Hypothalamus (tissue), 51 donors: Measurements from ENCODE around the gene SH3BGRL3.
"Not testable (repeated sequence)": the region's sequence is repeated elsewhere in the genome, so short reads cannot be mapped to it uniquely, and the experiment has no call there.

ENCODE experiments used
- DNase-seq, 51 donors: peaks; one replicate each; lab custom pipeline; 2025; lab: John Stamatoyannopoulos, UW

SH3BGRL3 gene

GRCh38 chr1:26279456-26280332, at the start of gene SH3BGRL3:
TSS of gene SH3BGRL3 (plus strand) at chr1:26280086. CDS start at chr1:26280156, 70 bp downstream.
- DNase-seq = peak in 49 of 51 donors; percentile 18 to 90 (median 75)

DNA sequence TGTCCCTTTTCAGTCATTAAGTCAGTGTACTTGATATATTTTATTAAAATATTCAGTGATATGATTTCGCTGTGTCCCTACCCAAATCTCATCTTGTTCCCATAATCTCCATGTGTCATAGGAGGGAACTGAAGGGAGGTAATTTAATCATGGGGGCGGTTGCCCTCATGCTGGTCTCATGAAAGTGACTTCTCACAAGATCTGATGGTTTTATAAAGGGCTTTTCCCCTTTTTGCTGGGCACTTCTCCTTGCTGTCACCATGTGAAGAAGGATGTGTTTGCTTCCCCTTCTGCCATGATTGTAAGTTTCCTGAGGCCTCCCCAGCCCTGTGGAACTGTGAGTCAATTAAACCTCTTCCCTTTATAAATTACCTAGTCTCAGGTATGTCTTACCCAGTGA, 49.2 kb upstream of the SH3BGRL3 start:
- DNase-seq = not testable (repeated sequence)

- DNase-seq = peak; percentile 82 to 99 (median 97)
Observed at GRCh38 chr1:26233903-26234643, 45.8 kb upstream of the SH3BGRL3 start, which contains the start of gene CEP85. TSS of gene CEP85 (plus strand) at chr1:26234200. CDS start at chr1:26239784, 5,584 bp downstream.

- DNase-seq = peak in 10 of 51 donors; percentile 3 to 59 (median 42)
Observed at GRCh38 chr1:26234644-26235370, 45.1 kb upstream of the SH3BGRL3 start.

- peak in 1 of 51 donors; percentile 12 for DNase-seq
Observed at GRCh38 chr1:26237230-26237966, 42.5 kb upstream of the SH3BGRL3 start.

GRCh38 chr1:26239936-26240335, 40.0 kb upstream of the SH3BGRL3 start:
- DNase-seq = peak in 9 of 51 donors; percentile 2 to 72 (median 12)

DNA sequence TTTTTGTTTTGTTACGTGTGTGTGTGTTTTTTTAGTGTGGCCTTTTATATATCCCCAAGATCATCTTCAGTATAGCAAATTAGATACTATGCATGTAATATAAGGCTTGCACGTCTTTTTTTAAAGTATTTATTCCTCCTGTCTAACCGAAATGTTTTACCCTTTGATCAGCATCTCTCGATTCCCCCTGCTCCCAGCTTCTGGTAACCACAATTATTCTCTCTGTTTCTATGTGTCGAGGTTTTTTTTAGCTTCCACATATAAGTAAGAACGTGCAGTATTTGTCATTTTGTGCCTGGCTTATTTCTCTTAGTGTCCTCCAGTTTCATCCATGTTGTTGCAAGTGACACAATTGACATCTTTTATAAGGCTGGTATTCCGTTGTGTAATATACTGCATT, 27.2 kb upstream of the SH3BGRL3 start:
- no peak for DNase-seq

DNA sequence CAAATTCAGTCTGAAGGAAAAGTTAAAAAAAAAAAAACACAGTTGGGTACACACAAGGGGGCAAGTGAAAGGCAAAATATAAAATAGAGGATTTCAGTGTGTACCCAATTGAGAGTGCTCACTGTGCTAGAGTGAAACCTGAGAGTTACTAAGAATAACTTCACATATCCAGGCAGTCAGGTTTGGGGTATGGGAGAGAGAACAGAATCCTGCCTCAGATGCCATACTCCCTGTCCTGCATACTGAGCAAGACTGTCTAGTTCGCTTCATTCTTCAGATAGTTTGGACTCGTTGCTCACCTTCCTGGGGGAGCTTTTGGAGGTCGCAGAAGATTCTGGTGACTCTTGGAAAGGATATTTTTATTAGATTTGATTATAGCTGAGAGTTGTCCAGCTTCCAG, 25.5 kb upstream of the SH3BGRL3 start:
- DNase-seq = no peak

- no peak for DNase-seq
Observed at GRCh38 chr1:26257222-26257621, 22.7 kb upstream of the SH3BGRL3 start.

DNA sequence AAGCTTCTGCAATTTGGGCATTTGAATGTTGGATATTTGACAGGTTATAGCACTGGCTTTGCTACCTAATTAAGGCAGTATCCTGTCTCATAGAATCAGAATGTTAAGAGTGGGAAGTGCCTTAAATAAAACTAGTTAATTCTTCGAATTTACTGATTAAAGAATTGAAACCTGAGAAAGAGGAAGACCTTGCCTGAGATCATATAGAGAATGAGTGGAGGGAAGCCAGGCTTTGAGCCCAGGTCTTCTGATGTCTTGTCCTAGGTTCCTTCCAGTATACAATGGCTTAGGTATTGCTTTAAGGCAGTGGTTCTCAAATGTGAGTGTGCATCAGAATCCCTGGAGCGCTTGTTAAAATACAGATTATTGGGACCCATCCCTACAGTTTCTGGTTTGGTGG, 20.9 kb upstream of the SH3BGRL3 start:
- no peak for DNase-seq

GRCh38 chr1:26259578-26259977, 20.3 kb upstream of the SH3BGRL3 start:
- no peak for DNase-seq

GRCh38 chr1:26263212-26263611, 16.7 kb upstream of the SH3BGRL3 start:
- DNase-seq = no peak

- DNase-seq = no peak
Observed at GRCh38 chr1:26265405-26265804, 14.5 kb upstream of the SH3BGRL3 start.

DNA sequence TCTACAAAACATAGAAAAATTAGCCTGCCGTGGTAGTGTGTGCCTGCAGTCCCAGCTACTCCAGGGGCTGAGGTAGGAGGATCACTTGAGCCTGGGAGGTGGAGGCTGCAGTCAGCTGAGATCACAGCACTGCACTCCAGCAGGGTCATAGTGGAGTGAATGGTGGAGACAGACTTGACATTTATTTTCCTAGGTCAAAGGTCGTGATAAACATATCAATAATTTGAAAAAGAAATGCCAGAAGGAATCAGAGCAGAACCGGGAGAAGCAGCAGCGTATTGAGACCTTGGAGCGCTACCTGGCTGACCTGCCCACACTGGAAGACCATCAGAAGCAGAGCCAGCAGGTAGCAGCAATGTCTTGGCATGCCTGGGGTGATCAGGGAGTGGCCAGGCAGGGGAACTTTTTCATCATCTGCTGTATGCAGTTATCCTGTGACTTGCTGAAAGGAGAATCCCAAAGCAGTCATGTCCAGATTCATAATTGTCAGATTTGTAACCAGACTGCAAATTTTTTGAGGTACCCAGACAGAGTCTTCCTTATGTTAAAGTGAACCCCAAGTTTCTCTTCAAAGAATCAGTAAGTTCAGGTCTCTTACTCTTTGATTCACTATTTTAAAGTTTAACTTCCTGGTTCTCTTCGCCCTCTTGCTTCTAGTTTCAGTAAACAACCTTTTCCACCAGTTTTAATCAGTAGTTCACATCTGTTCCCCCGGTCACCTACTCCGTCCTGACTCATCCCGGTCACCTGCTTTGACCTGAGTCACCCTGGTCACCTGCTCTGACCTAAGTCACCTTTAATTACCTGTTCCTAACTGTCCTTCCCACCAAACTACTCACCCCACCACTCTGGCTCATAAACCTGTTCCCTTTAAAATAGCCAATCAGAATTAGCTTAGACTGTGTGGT, 11.3 kb upstream of the SH3BGRL3 start:
- no peak for DNase-seq

DNA sequence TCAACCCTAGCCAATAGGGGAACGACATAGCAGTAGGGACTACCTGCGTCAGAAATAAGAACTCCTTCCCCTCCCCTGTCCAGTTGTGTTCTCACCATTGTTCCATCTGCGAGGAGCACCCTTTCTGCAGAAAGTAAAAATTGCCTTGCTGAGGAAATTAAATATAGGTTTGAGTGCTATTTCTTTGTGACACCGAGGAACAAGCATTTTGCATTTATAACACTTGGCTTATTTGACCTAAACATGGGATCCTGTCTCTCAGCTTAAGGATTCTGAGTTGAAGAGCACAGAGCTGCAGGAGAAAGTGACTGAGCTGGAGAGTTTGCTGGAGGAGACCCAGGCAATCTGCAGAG, 10.7 kb upstream of the SH3BGRL3 start:
- no peak for DNase-seq

DNA sequence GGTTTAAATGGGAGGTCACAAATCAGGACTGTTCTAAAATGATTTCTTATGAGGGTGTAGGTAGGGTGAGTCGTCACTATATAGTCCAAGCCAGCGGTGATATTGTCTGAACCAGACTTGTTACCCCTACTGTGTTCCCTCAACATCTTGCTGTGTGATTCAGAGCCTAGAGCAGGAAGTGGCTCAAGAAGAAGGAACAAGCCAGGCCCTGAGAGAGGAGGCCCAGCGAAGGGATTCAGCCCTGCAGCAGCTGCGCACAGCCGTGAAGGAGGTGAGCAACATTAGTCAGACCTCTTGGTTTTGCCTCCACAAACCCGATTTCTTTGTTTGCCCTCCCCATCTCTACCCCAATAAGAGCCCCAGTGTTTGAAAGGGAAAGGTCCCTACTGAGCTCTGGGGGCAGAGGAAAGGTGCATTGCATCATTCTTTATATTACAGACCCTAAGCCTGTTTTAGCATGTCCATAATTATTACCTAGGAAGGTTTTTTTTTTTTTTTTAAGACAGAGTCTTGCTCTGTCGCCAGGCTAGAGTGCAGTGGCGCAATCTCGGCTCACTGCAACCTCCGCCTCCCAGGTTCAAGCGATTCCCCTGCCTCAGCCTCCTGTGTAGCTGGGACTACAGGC, 5.0 kb upstream of the SH3BGRL3 start:
- peak in 1 of 51 donors; percentile 20 for DNase-seq

- peak in 45 of 51 donors; percentile 14 to 85 (median 63) for DNase-seq
Observed at GRCh38 chr1:26275580-26276431, 4.1 kb upstream of the SH3BGRL3 start.

DNA sequence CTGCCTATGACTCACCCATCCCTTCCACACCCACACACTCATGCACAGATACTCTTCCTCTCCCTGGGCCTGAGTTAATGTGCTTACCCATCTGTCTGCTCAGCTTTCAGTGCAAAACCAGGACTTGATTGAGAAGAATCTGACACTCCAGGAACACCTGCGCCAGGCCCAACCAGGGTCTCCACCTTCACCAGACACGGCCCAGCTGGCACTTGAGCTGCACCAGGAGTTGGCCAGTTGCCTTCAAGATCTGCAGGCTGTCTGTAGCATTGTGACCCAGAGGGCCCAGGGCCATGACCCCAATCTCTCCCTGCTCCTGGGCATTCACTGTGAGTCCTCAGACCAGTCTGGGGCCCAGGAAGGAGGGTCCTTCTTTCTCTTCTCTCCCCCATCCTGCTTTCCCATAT, 3.5 kb upstream of the SH3BGRL3 start:
- peak in 1 of 51 donors; percentile 28 for DNase-seq
